HepG2 (cell line): ENCODE results near the gene ZNF101. TPM values are rescaled to one million over a fixed set of nuclear protein-coding genes. Genes with fewer than 3 reads are reported as not detected.

ENCODE experiments used
- ATF1 ChIP-seq: IDR thresholded peaks from 2 replicates; pipeline ENCODE4 v1.6.1; 2016; ENCODE audit warnings: mild to moderate bottlenecking, control low read depth
- BORCS8-MEF2B ChIP-seq: sonication (generic); formaldehyde crosslinking; IDR thresholded peaks from 2 replicates; pipeline ENCODE4 v1.8.0; 2022; ENCODE audit warnings: mild to moderate bottlenecking, missing genetic modification reagents
- CCAR2 ChIP-seq: fragments of 200-400 bp; formaldehyde crosslinking; optimal IDR thresholded peaks from 2 replicates; pipeline ENCODE3; 2018; ENCODE audit warnings: low read depth, mild to moderate bottlenecking, low read length, moderate library complexity
- GATAD1 ChIP-seq: IDR thresholded peaks from 2 replicates; pipeline ENCODE4 v1.6.1; 2016; ENCODE audit warnings: missing genetic modification reagents, missing compliant biosample characterization
- HOXA3 ChIP-seq: sonication (generic); formaldehyde crosslinking; IDR thresholded peaks from 2 replicates; pipeline ENCODE4 v1.5.0; 2020; ENCODE audit warnings: missing genetic modification reagents
- NFAT5 ChIP-seq: sonication (generic); formaldehyde crosslinking; IDR thresholded peaks from 2 replicates; pipeline ENCODE4 v1.4.0; 2020; ENCODE audit warnings: missing genetic modification reagents
- REST ChIP-seq, 2 experiments: IDR thresholded peaks; 2 replicates each; pipeline ENCODE4 v1.6.1; 2011 to 2012; ENCODE audit warnings: low read length in 2 of 2, borderline replicate concordance in 1 of 2, low read depth in 1 of 2, mild to moderate bottlenecking in 1 of 2, moderate library complexity in 1 of 2
- RFX3 ChIP-seq: IDR thresholded peaks from 2 replicates; pipeline ENCODE4 v1.6.1; 2016; ENCODE audit warnings: missing biosample characterization, missing genetic modification reagents
- ZC3H13 ChIP-seq: sonication (generic); formaldehyde crosslinking; IDR thresholded peaks from 2 replicates; pipeline ENCODE4 v1.8.1; 2023; ENCODE audit warnings: mild to moderate bottlenecking, missing genetic modification reagents, moderate library complexity
- ZNF407 ChIP-seq: sonication (generic); formaldehyde crosslinking; IDR thresholded peaks from one replicate; pipeline ENCODE4 v1.5.1; 2020; ENCODE audit warnings: mild to moderate bottlenecking, missing genetic modification reagents; ENCODE audit errors: not compliant biosample characterization
- polyA plus RNA-seq, 8 experiments: library from polyadenylated mRNA; depleted of rRNA in 3 of 8; stranded (reverse) in 7 of 8; unstranded in 1 of 8; fragments of >200 nt; fragmentation: Illumina TruSeq in 4 of 8; extraction: Trizol in 4 of 8; gene quantifications; 2 replicates each; pipeline versions ENCODE4 v1.2.1 to v1.2.3, GENCODE V29; 2011 to 2016; ENCODE audit warnings: low read depth in 4 of 8, missing spikeins in 1 of 8, mixed read lengths in 1 of 8; ENCODE audit not compliant: insufficient read depth in 1 of 8
- total RNA-seq, 5 experiments: library from RNA; depleted of rRNA; stranded (reverse); fragments of >200 nt; fragmentation: Illumina TruSeq; extraction: Trizol; gene quantifications; 2 replicates each; pipeline ENCODE4 v1.2.3, GENCODE V29; 2016; ENCODE audit warnings: low read depth in 1 of 5

The ZNF101 gene
- total and polyA plus RNA-seq, 2 of the 13 experiments (the other 11 are each of a cell fraction or from before 2014, with no cell fraction given): 12.9 to 28.9 TPM

- TF ChIP-seq NFAT5 (CRISPR knock-in tag) (no peak), REST (IDR thresholded peaks at IDR 0.05; ENCODE audit: borderline replicate concordance in 1 of 2, low read depth in 1 of 2, low read length in 2 of 2) (no peak), HOXA3 (CRISPR knock-in tag) (no peak; the same call in 1 of the 2 replicates), CCAR2 (no peak), BORCS8-MEF2B (CRISPR knock-in tag) (peak; percentile 48; the same call in 1 of the 2 replicates), GATAD1 (peak; percentile 66), ATF1 (CRISPR knock-in tag) (no peak), ZC3H13 (CRISPR knock-in tag) (0 out of 2 replicates have a peak, but pooled peaks have one; percentile 52), RFX3 (no peak), ZNF407 (CRISPR knock-in tag) (peak; percentile 71)
Measured at GRCh38 chr19:19732579-19733501, 64.2 kb downstream of the ZNF101 start, which contains the start of gene ZNF14 (continued).
